ENCODE measurements around the gene SOS2.
"Not testable (repeated sequence)": the region's sequence is repeated elsewhere in the genome, so short reads cannot be mapped to it uniquely, and the experiment has no call there.

Gene SOS2

GRCh38 chr14:50083467-50084337 lies 147.7 kb downstream of the SOS2 start:
- DNase-seq = no peak

- DNase-seq = no peak
Observed at GRCh38 chr14:50082784-50083466, 148.5 kb downstream of the SOS2 start.

- DNase-seq = no peak
Observed at GRCh38 chr14:50082308-50082742, 149.1 kb downstream of the SOS2 start.

- DNase-seq = not testable (repeated sequence)
Observed at GRCh38 chr14:50079103-50079502, 152.3 kb downstream of the SOS2 start.

DNA sequence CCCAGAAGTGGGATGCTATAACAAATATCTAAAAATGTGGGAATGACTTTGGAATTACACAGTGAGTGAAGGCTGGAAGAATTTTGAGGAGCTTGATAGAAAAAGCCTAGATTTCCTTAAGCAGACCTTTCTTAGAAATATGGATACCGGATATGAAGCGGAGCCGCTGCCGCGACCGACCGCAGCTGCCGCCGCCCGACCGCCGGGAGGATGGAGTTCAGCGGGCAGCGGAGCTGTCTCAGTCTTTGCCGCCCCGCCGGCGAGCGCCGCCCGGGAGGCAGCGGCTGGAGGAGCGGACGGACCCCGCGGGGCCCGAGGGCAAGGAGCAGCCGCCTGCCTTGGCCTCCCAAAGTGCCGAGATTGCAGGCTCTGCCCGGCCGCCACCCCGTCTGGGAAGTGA lies 157.7 kb downstream of the SOS2 start:
- not testable (repeated sequence) for DNase-seq

DNA sequence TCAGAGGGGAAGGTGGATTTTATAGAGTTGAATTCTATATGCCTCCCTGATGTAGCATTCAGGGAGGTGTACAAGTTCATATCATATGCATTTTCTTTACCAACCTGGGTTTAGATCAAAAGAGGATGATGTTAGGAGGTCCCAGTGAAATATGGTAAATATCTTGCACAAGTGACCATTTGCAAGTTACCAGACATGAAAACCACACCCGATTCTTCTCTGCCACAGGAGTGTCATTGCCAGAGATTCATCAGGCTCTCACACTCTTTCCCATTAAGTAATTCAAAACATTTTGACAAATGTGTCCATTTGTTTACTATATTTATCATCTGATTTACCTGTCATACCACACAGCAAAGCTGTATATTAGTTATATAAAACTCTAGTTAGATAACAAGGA lies 159.0 kb downstream of the SOS2 start:
- DNase-seq = no peak

GRCh38 chr14:50070840-50071548 lies 160.4 kb downstream of the SOS2 start:
- no peak for DNase-seq

- no peak for DNase-seq
Observed at GRCh38 chr14:50070230-50070629, 161.1 kb downstream of the SOS2 start.

GRCh38 chr14:50069325-50069724 lies 162.1 kb downstream of the SOS2 start:
- DNase-seq = no peak

- DNase-seq = no peak
Observed at GRCh38 chr14:50068496-50068895, 162.9 kb downstream of the SOS2 start.

- no peak for DNase-seq
Observed at GRCh38 chr14:50067723-50068495, 163.5 kb downstream of the SOS2 start.

Measured in right hindlimb (tissue), 1 donor.